Peyer's patch (tissue), 4 donors: Measurements from ENCODE around the gene LMTK2. TPM values are rescaled to one million over a fixed set of nuclear protein-coding genes. Genes with fewer than 3 reads are reported as not detected.

Experiments used
- DNase-seq, 3 donors: peaks; one replicate each; pipeline ENCODE4 v3.0.0-alpha.2; 2017 to 2019
- H3K27ac ChIP-seq, 4 donors: fragments of 200-600 bp; sonication (generic); one replicate each; pipeline ENCODE4 v1.5.1; 2016 to 2019
- H3K27me3 ChIP-seq, 2 donors: fragments of 200-600 bp; sonication (generic); one replicate each; pipeline ENCODE4 v1.5.1; 2019
- H3K36me3 ChIP-seq, 3 donors: fragments of 200-600 bp; sonication (generic); one replicate each; pipeline ENCODE4 v1.5.1; 2016 to 2019
- H3K4me1 ChIP-seq, 4 donors: fragments of 200-600 bp; sonication (generic); one replicate each; pipeline ENCODE4 v1.5.1; 2016 to 2019
- H3K4me3 ChIP-seq, 4 donors: fragments of 200-600 bp; sonication (generic); 1 replicate in 3 of 4; 2 replicates in 1 of 4; pipeline ENCODE4 v1.5.1; 2016 to 2019; ENCODE audit warnings: mild to moderate bottlenecking in 1 of 4
- H3K9me3 ChIP-seq, 4 donors: fragments of 200-600 bp; sonication (generic); one replicate each; pipeline ENCODE4 v1.5.1; 2016 to 2019; ENCODE audit warnings: mild to moderate bottlenecking in 1 of 4
- CTCF ChIP-seq, 6 experiments: fragments of 450-650 bp in 4 of 6; fragments of 200-600 bp in 2 of 6; sonication (generic) in 1 of 6; IDR thresholded peaks; one replicate each; pipeline ENCODE4 v1.5.1; 2017 to 2019; ENCODE audit warnings: antibody characterized with exemption in 6 of 6, mild to moderate bottlenecking in 3 of 6, moderate library complexity in 1 of 6
- POLR2A ChIP-seq, 2 donors: fragments of 450-650 bp; IDR thresholded peaks; one replicate each; pipeline ENCODE4 v1.5.1; 2017; ENCODE audit warnings: antibody characterized with exemption in 2 of 2, mild to moderate bottlenecking in 2 of 2, moderate library complexity in 2 of 2
- total RNA-seq, 4 donors: library from RNA; depleted of rRNA; stranded (reverse); fragments of >200 nt; gene quantifications; one replicate each; pipeline ENCODE4 v1.1.0, GENCODE V29; 2016

The LMTK2 gene
- total RNA-seq, 4 donors from 2014 or later, result 23.1 to 54.0 (median 51.4) TPM

GRCh38 chr7:98231493-98232262, 125.0 kb downstream of the LMTK2 start:
- H3K36me3 ChIP-seq, result peaks cover 0 to 45% (median 0%) of the 10 kb centered on the region in 3 donors
- no peaks in the 10 kb centered on the region for H3K9me3 ChIP-seq
- TF ChIP-seq POLR2A (IDR thresholded peaks at IDR 0.05), result no peak
- no peak for TF ChIP-seq CTCF (IDR thresholded peaks at IDR 0.05)
- no peak for DNase-seq
- no peak overlapping the region for H3K27ac ChIP-seq
- no peaks in the 10 kb centered on the region for H3K27me3 ChIP-seq
- no peaks in the 10 kb centered on the region for H3K4me1 ChIP-seq
- no peak overlapping the region for H3K4me3 ChIP-seq

DNA sequence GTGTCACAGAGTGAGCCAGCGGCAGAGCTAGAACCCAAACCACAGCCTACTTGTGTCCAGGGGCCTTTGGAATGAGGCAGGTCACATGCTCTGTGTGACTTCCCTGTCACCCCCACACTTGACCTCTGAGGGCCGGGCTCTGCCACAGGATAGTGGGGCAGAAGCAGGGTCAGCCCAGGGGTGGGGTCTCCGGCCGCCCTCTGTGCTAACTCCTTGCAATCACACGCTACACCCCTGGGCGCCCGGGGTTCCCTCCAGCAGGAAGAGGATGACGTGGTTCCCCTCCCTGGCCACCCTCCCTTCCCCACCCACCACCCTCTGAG, 125.6 kb downstream of the LMTK2 start:
- Histone ChIP-seq H3K36me3 (peaks cover 0 to 44% (median 0%) of the 10 kb centered on the region in 3 donors), H3K4me3 (no peak overlapping the region), H3K27ac (no peak overlapping the region), H3K4me1 (no peaks in the 10 kb centered on the region), H3K9me3 (no peaks in the 10 kb centered on the region), H3K27me3 (no peaks in the 10 kb centered on the region)
- DNase-seq, result no peak
- TF ChIP-seq CTCF (IDR thresholded peaks at IDR 0.05), result no peak
- TF ChIP-seq POLR2A (IDR thresholded peaks at IDR 0.05), result no peak

DNA sequence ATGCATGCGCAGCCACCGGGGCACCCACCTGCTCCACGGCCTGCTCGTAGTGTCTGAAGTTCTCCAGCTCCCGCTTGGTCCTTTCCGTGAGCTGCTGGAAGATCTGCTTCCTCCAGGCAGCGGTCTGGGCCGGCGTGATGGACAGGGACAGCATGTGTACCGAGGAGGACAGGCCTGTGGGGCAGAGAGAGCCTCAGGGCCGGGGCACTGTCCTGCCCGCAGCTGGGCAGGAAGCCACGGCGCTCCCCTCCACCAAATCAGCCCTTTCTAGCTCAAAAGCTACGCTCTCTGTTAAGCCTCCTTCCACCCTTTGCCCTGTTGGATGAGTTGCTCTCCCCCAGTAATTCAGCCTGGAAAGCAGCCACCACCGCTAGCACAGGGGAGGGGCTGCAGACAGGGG, 126.1 kb downstream of the LMTK2 start:
- H3K9me3 ChIP-seq, result no peaks in the 10 kb centered on the region
- H3K27ac ChIP-seq, result no peak overlapping the region
- H3K4me1 ChIP-seq, result no peaks in the 10 kb centered on the region
- H3K27me3 ChIP-seq, result no peaks in the 10 kb centered on the region
- peaks cover 0 to 48% (median 0%) of the 10 kb centered on the region in 3 donors for H3K36me3 ChIP-seq
- no peak overlapping the region for H3K4me3 ChIP-seq
- TF ChIP-seq POLR2A (IDR thresholded peaks at IDR 0.05), result no peak
- no peak for DNase-seq

GRCh38 chr7:98233219-98234070, 126.8 kb downstream of the LMTK2 start:
- Histone ChIP-seq H3K36me3 (peaks cover 0 to 54% (median 0%) of the 10 kb centered on the region in 3 donors), H3K4me3 (no peak overlapping the region), H3K27me3 (no peaks in the 10 kb centered on the region), H3K9me3 (no peaks in the 10 kb centered on the region), H3K27ac (no peak overlapping the region), H3K4me1 (no peaks in the 10 kb centered on the region)
- TF ChIP-seq CTCF (IDR thresholded peaks at IDR 0.05) (no peak), POLR2A (IDR thresholded peaks at IDR 0.05) (no peak)
- no peak for DNase-seq

DNA sequence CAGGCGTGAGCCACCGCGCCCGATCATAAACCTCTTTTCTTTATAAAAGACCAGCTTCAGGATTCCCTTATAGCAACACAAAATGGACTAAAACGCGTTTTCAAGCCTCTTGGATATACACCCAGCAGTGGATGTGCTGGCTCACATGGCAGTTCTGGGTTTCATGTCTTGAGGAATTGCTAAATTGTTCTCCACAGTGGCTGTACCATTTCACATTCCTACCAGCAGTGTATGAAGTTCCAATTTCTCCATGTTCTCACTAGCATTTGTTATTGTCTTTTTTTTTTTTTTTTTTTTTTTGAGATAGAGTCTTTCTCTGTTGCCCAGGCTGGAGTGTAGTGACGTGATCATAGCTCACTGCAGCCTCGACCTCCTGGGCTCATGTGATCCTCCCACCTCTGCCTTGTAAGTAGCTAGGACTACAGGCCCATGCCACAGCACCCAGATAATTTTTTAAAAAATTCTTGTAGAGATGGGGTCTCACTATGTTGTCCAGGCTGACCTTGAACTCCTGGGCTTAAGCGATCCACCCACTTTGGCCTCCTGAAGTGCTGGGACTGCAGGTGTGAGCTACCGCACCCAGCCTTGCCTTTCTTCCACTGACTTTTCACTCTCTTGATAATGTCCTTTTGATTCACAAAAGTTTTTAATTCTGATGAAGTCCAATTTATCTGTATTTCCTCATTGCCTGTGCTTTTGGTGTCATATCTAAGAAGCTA, 127.9 kb downstream of the LMTK2 start:
- DNase-seq, result no peak
- Histone ChIP-seq H3K27ac (no peak overlapping the region), H3K9me3 (no peaks in the 10 kb centered on the region), H3K4me1 (no peaks in the 10 kb centered on the region), H3K4me3 (no peak overlapping the region), H3K27me3 (no peaks in the 10 kb centered on the region), H3K36me3 (peaks cover 0 to 51% (median 0%) of the 10 kb centered on the region in 3 donors)
- TF ChIP-seq POLR2A (IDR thresholded peaks at IDR 0.05) (no peak), CTCF (IDR thresholded peaks at IDR 0.05) (no peak)
